ENCODE data around the gene GHITM.

GHITM gene

DNA sequence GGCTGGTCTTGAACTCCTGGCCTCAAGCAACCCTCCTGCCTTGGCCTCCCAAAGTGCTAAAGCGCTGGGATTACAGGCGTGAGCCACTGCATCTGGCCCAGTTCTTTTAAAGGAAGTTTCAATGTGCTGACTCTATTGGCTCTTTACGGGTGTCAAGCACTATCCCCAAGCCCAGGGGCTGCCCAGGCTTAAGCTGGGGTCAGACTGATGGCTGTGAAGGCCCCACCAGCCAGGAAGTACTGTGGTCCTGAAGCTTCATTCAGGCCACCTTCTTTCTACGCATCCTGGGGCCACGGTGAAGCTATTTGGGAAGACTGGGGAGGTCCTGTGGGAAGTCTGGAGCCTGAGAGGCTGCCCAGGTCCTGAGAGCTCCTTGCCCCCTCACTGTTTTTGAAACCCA, 42.3 kb downstream of the GHITM start:
- no peak overlapping the region for H3K4me3 ChIP-seq (ENCODE audit: control insufficient read depth in 1 of 7, extremely low read depth in 1 of 7, insufficient read depth in 4 of 7, low read depth in 2 of 7, low read length in 6 of 7)
- H3K36me3 ChIP-seq (ENCODE audit: control insufficient read depth in 4 of 4, insufficient read depth in 4 of 4, low read length in 3 of 4), result no peaks in the 10 kb centered on the region
- H3K27me3 ChIP-seq (replicated peaks in 2 of 5; ENCODE audit: control insufficient read depth in 4 of 5, insufficient read depth in 5 of 5, low read length in 4 of 5), result peaks cover 0 to 2% (median 0%) of the 10 kb centered on the region in 5 experiments
- peaks cover 0 to 3% (median 0%) of the 10 kb centered on the region in 5 experiments for H3K9me3 ChIP-seq (ENCODE audit: control extremely low read depth in 1 of 5, control insufficient read depth in 4 of 5, insufficient read depth in 2 of 5, low read depth in 1 of 5, low read length in 4 of 5)
- no peak overlapping the region for H3K27ac ChIP-seq (ENCODE audit: insufficient read depth in 1 of 2, low read depth in 1 of 2, low read length in 2 of 2, poor library complexity in 1 of 2, severe bottlenecking in 2 of 2)
- no peak for DNase-seq
- POLR2A ChIA-PET, result no interaction called here
- CTCF ChIA-PET, result interaction anchor here (1.6 kb wide), 1 partner anchor 33 kb away, joined by 7 read pairs; no protein-coding TSS in a partner anchor
- H3K4me1 ChIP-seq (ENCODE audit: control extremely low read depth in 1 of 4, control insufficient read depth in 4 of 4, insufficient read depth in 4 of 4, low read length in 3 of 4), result peaks cover 0 to 16% (median 11%) of the 10 kb centered on the region in 4 experiments
- WGBS (ENCODE audit: insufficient coverage), result 95% methylated on average over 5 of the region's 5 CpGs

- POLR2A ChIA-PET, result no interaction called here
- Histone ChIP-seq H3K4me3 (ENCODE audit: control insufficient read depth in 1 of 7, extremely low read depth in 1 of 7, insufficient read depth in 4 of 7, low read depth in 2 of 7, low read length in 6 of 7) (no peak overlapping the region), H3K36me3 (ENCODE audit: control insufficient read depth in 4 of 4, insufficient read depth in 4 of 4, low read length in 3 of 4) (no peaks in the 10 kb centered on the region), H3K9me3 (ENCODE audit: control extremely low read depth in 1 of 5, control insufficient read depth in 4 of 5, insufficient read depth in 2 of 5, low read depth in 1 of 5, low read length in 4 of 5) (peaks cover 0 to 3% (median 0%) of the 10 kb centered on the region in 5 experiments), H3K27ac (ENCODE audit: insufficient read depth in 1 of 2, low read depth in 1 of 2, low read length in 2 of 2, poor library complexity in 1 of 2, severe bottlenecking in 2 of 2) (no peak overlapping the region), H3K27me3 (replicated peaks in 2 of 5; ENCODE audit: control insufficient read depth in 4 of 5, insufficient read depth in 5 of 5, low read length in 4 of 5) (peaks cover 0 to 3% (median 1%) of the 10 kb centered on the region in 5 experiments), H3K4me1 (ENCODE audit: control extremely low read depth in 1 of 4, control insufficient read depth in 4 of 4, insufficient read depth in 4 of 4, low read length in 3 of 4) (no peaks in the 10 kb centered on the region)
- DNase-seq, result no peak
- 87% methylated on average over 3 of the region's 4 CpGs for WGBS (ENCODE audit: insufficient coverage)
- CTCF ChIA-PET, result interaction anchor here (1.7 kb wide), 1 partner anchor 18 kb away, joined by 4 read pairs; no protein-coding TSS in a partner anchor
These were observed 45.2 kb downstream of the GHITM start for GRCh38 chr10:84184517-84184916.

DNA sequence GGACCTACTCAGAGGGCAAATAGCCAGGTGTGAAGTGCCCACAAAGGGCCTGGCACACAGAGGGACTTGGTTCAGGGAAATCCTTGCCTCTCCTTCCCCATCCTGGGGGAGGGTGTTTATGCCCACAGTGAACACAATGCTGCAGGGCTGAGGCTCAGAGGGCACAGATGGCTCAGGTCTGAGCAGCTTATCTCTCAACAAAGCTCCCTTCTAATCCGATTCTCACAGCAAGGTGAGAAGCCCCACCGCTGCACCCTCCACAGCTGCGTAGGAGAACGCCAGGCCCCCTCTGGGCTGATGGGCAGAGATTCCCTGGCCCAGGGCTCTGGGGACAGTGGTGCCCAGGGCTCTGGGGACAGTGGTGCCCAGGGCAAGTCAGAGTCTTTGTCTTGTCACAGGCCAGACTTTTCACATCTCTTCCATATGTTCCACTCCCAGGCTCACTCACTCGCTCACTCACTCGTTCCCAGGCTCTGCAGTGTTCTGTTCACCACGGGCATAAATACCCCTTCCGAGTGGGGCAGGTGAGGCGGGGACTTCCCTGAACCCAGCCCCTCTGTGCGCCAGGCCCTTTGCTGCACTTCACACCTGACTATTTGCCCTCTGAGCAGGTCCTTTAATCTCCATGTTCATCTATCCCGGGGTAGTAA, 46.3 kb downstream of the GHITM start:
- 84% methylated on average over 11 of the region's 11 CpGs for WGBS (ENCODE audit: insufficient coverage)
- ChIA-PET CTCF (no interaction called here), POLR2A (no interaction called here)
- DNase-seq, result no peak
- Histone ChIP-seq H3K4me1 (ENCODE audit: control extremely low read depth in 1 of 4, control insufficient read depth in 4 of 4, insufficient read depth in 4 of 4, low read length in 3 of 4) (no peaks in the 10 kb centered on the region), H3K36me3 (ENCODE audit: control insufficient read depth in 4 of 4, insufficient read depth in 4 of 4, low read length in 3 of 4) (no peaks in the 10 kb centered on the region), H3K9me3 (ENCODE audit: control extremely low read depth in 1 of 5, control insufficient read depth in 4 of 5, insufficient read depth in 2 of 5, low read depth in 1 of 5, low read length in 4 of 5) (peaks cover 0 to 3% (median 0%) of the 10 kb centered on the region in 5 experiments), H3K27me3 (replicated peaks in 2 of 5; ENCODE audit: control insufficient read depth in 4 of 5, insufficient read depth in 5 of 5, low read length in 4 of 5) (peaks cover 0 to 7% (median 1%) of the 10 kb centered on the region in 5 experiments), H3K4me3 (ENCODE audit: control insufficient read depth in 1 of 7, extremely low read depth in 1 of 7, insufficient read depth in 4 of 7, low read depth in 2 of 7, low read length in 6 of 7) (no peak overlapping the region), H3K27ac (ENCODE audit: insufficient read depth in 1 of 2, low read depth in 1 of 2, low read length in 2 of 2, poor library complexity in 1 of 2, severe bottlenecking in 2 of 2) (no peak overlapping the region)

DNA sequence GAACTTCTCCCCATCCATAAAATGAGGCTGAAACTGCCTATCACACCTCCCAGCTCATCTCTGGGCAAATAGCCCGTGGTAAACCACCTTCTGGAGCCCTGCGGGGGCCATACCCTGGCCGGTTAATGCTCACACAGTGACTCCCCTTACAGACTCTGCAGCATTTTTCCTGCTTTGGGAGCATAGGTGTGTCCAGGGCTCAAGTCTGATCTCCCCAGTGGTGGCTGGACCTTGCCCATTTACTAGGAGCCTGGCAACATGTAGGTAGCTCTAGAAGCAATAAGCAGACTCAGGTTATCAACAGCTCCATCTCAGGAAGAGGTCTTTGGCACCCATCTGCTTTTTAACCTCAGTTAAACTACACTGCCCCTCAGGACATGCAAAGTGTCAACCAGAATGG, 49.5 kb downstream of the GHITM start:
- ChIA-PET CTCF (interaction anchor here (0.7 to 2.0 kb wide), 2 partner anchors 16 to 40 kb away, joined by 3 to 4 read pairs; no protein-coding TSS in a partner anchor), POLR2A (no interaction called here)
- no peaks in the 10 kb centered on the region for H3K9me3 ChIP-seq (ENCODE audit: control extremely low read depth in 1 of 5, control insufficient read depth in 4 of 5, insufficient read depth in 2 of 5, low read depth in 1 of 5, low read length in 4 of 5)
- DNase-seq, result no peak
- no peak overlapping the region for H3K27ac ChIP-seq (ENCODE audit: insufficient read depth in 1 of 2, low read depth in 1 of 2, low read length in 2 of 2, poor library complexity in 1 of 2, severe bottlenecking in 2 of 2)
- no peaks in the 10 kb centered on the region for H3K36me3 ChIP-seq (ENCODE audit: control insufficient read depth in 4 of 4, insufficient read depth in 4 of 4, low read length in 3 of 4)
- H3K4me3 ChIP-seq (ENCODE audit: control insufficient read depth in 1 of 7, extremely low read depth in 1 of 7, insufficient read depth in 4 of 7, low read depth in 2 of 7, low read length in 6 of 7), result no peak overlapping the region
- 78% methylated on average over 3 of the region's 3 CpGs for WGBS (ENCODE audit: insufficient coverage)
- H3K27me3 ChIP-seq (replicated peaks in 2 of 5; ENCODE audit: control insufficient read depth in 4 of 5, insufficient read depth in 5 of 5, low read length in 4 of 5), result peaks cover 3 to 33% (median 8%) of the 10 kb centered on the region in 5 experiments
- peaks cover 0 to under 1% (median under 1%) of the 10 kb centered on the region in 4 experiments for H3K4me1 ChIP-seq (ENCODE audit: control extremely low read depth in 1 of 4, control insufficient read depth in 4 of 4, insufficient read depth in 4 of 4, low read length in 3 of 4)

DNA sequence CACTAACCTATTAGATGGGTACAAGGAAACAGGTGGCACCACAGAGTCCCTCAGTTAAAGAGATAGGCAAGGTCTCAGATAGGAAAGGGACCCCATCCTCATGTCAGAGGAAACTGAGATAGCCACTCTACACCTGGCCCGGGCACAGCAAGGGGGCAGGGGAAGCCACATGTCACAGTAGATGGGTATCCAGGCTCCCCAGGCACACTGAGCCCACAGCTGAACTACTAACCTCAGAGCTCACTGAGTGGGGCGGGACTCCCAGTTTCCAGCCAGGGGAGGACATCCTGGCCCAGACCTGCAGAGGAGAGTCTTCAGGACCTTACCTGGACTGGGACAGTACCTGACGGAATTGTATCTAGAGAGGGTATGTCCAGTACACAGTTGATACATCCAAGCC, 51.3 kb downstream of the GHITM start:
- CTCF ChIA-PET, result interaction anchor here (1.4 kb wide), 1 partner anchor 43 kb away, joined by 3 read pairs; no protein-coding TSS in a partner anchor

DNA sequence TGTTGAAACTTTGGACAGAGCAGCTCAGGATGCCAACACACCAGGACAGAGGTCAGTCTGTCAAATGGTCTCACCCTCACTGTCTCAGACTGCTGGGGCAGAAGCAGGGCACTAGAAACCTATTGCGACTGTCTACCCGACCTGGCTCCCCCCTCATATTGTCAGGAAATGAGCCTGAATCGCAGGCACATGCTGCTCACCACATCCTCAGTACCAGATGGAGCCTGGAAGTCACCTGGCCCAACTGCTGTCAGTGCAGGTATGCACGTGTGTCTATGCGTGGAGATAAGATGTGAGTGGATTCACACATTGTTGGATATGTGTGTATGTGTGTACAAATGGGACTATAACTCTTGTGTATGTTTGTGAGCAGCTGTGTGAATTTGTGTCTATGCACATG, 51.8 kb downstream of the GHITM start:
- Histone ChIP-seq H3K36me3 (ENCODE audit: control insufficient read depth in 4 of 4, insufficient read depth in 4 of 4, low read length in 3 of 4) (no peaks in the 10 kb centered on the region), H3K4me1 (ENCODE audit: control extremely low read depth in 1 of 4, control insufficient read depth in 4 of 4, insufficient read depth in 4 of 4, low read length in 3 of 4) (peaks cover 0 to 16% (median 12%) of the 10 kb centered on the region in 4 experiments), H3K27me3 (replicated peaks in 2 of 5; ENCODE audit: control insufficient read depth in 4 of 5, insufficient read depth in 5 of 5, low read length in 4 of 5) (peaks cover 5 to 56% (median 22%) of the 10 kb centered on the region in 5 experiments), H3K4me3 (ENCODE audit: control insufficient read depth in 1 of 7, extremely low read depth in 1 of 7, insufficient read depth in 4 of 7, low read depth in 2 of 7, low read length in 6 of 7) (no peak overlapping the region), H3K9me3 (ENCODE audit: control extremely low read depth in 1 of 5, control insufficient read depth in 4 of 5, insufficient read depth in 2 of 5, low read depth in 1 of 5, low read length in 4 of 5) (no peaks in the 10 kb centered on the region), H3K27ac (ENCODE audit: insufficient read depth in 1 of 2, low read depth in 1 of 2, low read length in 2 of 2, poor library complexity in 1 of 2, severe bottlenecking in 2 of 2) (no peak overlapping the region)
- ChIA-PET CTCF (interaction anchor here (1.1 to 1.4 kb wide), 2 partner anchors 10 to 44 kb away, joined by 3 read pairs; no protein-coding TSS in a partner anchor), POLR2A (no interaction called here)
- DNase-seq, result no peak
- 85% methylated on average over 3 of the region's 5 CpGs for WGBS (ENCODE audit: insufficient coverage)

More for the DNA sequence above, 51.3 kb downstream of the GHITM start:
- H3K27me3 ChIP-seq (replicated peaks in 2 of 5; ENCODE audit: control insufficient read depth in 4 of 5, insufficient read depth in 5 of 5, low read length in 4 of 5), result peaks cover 5 to 51% (median 18%) of the 10 kb centered on the region in 5 experiments
- WGBS (ENCODE audit: insufficient coverage), result 100% methylated on average over 2 of the region's 3 CpGs
- H3K27ac ChIP-seq (ENCODE audit: insufficient read depth in 1 of 2, low read depth in 1 of 2, low read length in 2 of 2, poor library complexity in 1 of 2, severe bottlenecking in 2 of 2), result no peak overlapping the region
- no peaks in the 10 kb centered on the region for H3K9me3 ChIP-seq (ENCODE audit: control extremely low read depth in 1 of 5, control insufficient read depth in 4 of 5, insufficient read depth in 2 of 5, low read depth in 1 of 5, low read length in 4 of 5)
- POLR2A ChIA-PET, result no interaction called here
- no peak for DNase-seq
- peaks cover 0 to 16% (median 12%) of the 10 kb centered on the region in 4 experiments for H3K4me1 ChIP-seq (ENCODE audit: control extremely low read depth in 1 of 4, control insufficient read depth in 4 of 4, insufficient read depth in 4 of 4, low read length in 3 of 4)
- no peaks in the 10 kb centered on the region for H3K36me3 ChIP-seq (ENCODE audit: control insufficient read depth in 4 of 4, insufficient read depth in 4 of 4, low read length in 3 of 4)
- no peak overlapping the region for H3K4me3 ChIP-seq (ENCODE audit: control insufficient read depth in 1 of 7, extremely low read depth in 1 of 7, insufficient read depth in 4 of 7, low read depth in 2 of 7, low read length in 6 of 7)

DNA sequence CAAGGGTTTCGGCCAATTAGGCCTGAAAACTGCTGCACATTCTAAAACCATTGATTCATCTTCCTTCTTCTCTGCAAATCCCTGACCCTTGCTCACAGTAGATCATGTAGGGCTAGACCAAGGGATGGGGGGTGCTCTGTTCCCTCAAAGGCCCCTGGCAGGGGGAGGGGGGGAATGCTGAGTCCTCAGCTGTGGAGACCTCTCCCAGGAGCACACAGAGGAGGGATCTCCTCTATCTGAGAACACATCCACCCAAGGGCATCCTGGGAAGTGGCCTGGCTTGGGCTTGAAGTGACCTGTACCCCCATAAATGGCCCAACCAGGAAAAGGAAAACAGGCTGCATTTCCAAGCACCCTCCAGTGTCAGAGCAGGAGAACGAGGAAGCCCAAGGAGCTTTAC, 54.0 kb downstream of the GHITM start:
- ChIA-PET POLR2A (no interaction called here), CTCF (interaction anchor here (0.9 to 3.5 kb wide), 3 partner anchors 12 to 46 kb away, joined by 3 to 14 read pairs (median 4); no protein-coding TSS in a partner anchor)
- Histone ChIP-seq H3K36me3 (ENCODE audit: control insufficient read depth in 4 of 4, insufficient read depth in 4 of 4, low read length in 3 of 4) (no peaks in the 10 kb centered on the region), H3K4me3 (ENCODE audit: control insufficient read depth in 1 of 7, extremely low read depth in 1 of 7, insufficient read depth in 4 of 7, low read depth in 2 of 7, low read length in 6 of 7) (no peak overlapping the region), H3K4me1 (ENCODE audit: control extremely low read depth in 1 of 4, control insufficient read depth in 4 of 4, insufficient read depth in 4 of 4, low read length in 3 of 4) (peaks cover 0 to 16% (median 12%) of the 10 kb centered on the region in 4 experiments), H3K9me3 (ENCODE audit: control extremely low read depth in 1 of 5, control insufficient read depth in 4 of 5, insufficient read depth in 2 of 5, low read depth in 1 of 5, low read length in 4 of 5) (no peaks in the 10 kb centered on the region), H3K27me3 (replicated peaks in 2 of 5; ENCODE audit: control insufficient read depth in 4 of 5, insufficient read depth in 5 of 5, low read length in 4 of 5) (peaks cover 5 to 78% (median 37%) of the 10 kb centered on the region in 5 experiments), H3K27ac (ENCODE audit: insufficient read depth in 1 of 2, low read depth in 1 of 2, low read length in 2 of 2, poor library complexity in 1 of 2, severe bottlenecking in 2 of 2) (no peak overlapping the region)
- WGBS (ENCODE audit: insufficient coverage), result 96% methylated on average over 2 of the region's 2 CpGs
- DNase-seq, result no peak
